HG03139 (cell line): ENCODE measurements around the gene TAF1.
A peak's percentile ranks its signal among the peaks of the same experiment; 100 is the strongest.
"Not testable (repeated sequence)": the region's sequence is repeated elsewhere in the genome, so short reads cannot be mapped to it uniquely, and the experiment has no call there.

Source experiments
- ATAC-seq: cut with Tn5 transposase; IDR thresholded peaks from one replicate; pipeline ENCODE4 v1.9.1; 2021; ENCODE audit not compliant: unreplicated experiment

TAF1 gene

GRCh38 chrX:71365875-71366673 lies at the start of gene TAF1:
Gene TAF1, plus strand, starts transcription at chrX:71366357. Its CDS starts 18 bp downstream, at chrX:71366375.
- peak; percentile 91 for ATAC-seq

- ATAC-seq: not testable (repeated sequence)
These were observed 49.2 kb upstream of the TAF1 start for GRCh38 chrX:71316959-71317358.

- ATAC-seq: no peak
These were observed 46.0 kb upstream of the TAF1 start for GRCh38 chrX:71320126-71320525.

GRCh38 chrX:71321731-71322130 lies 44.4 kb upstream of the TAF1 start:
- ATAC-seq: no peak

- ATAC-seq: not testable (repeated sequence)
These were observed 41.7 kb upstream of the TAF1 start for GRCh38 chrX:71324452-71324851.

GRCh38 chrX:71326394-71326793 lies 39.8 kb upstream of the TAF1 start:
- no peak for ATAC-seq

- ATAC-seq: not testable (repeated sequence)
These were observed 16.9 kb upstream of the TAF1 start for GRCh38 chrX:71349151-71349665.

GRCh38 chrX:71349867-71350266 lies 16.3 kb upstream of the TAF1 start:
- ATAC-seq: not testable (repeated sequence)

- not testable (repeated sequence) for ATAC-seq
These were observed 13.7 kb upstream of the TAF1 start for GRCh38 chrX:71352439-71352838.

GRCh38 chrX:71364221-71364620 lies 1.9 kb upstream of the TAF1 start:
- ATAC-seq: no peak

GRCh38 chrX:71365356-71365874 lies 742 bp upstream of the TAF1 start:
- ATAC-seq: peak; percentile 1

GRCh38 chrX:71366674-71367256 lies 608 bp downstream of the TAF1 start:
- ATAC-seq: no peak

- ATAC-seq: no peak
These were observed 1.2 kb downstream of the TAF1 start for GRCh38 chrX:71367396-71367795.

GRCh38 chrX:71372388-71372787 lies 6.2 kb downstream of the TAF1 start:
- ATAC-seq: no peak

GRCh38 chrX:71378732-71379131 lies 12.6 kb downstream of the TAF1 start:
- ATAC-seq: no peak

GRCh38 chrX:71391725-71392124 lies 25.6 kb downstream of the TAF1 start:
- not testable (repeated sequence) for ATAC-seq

- no peak for ATAC-seq
These were observed 27.8 kb downstream of the TAF1 start for GRCh38 chrX:71393919-71394318.

GRCh38 chrX:71396576-71396975 lies 30.4 kb downstream of the TAF1 start:
- no peak for ATAC-seq

GRCh38 chrX:71400710-71401109 lies 34.6 kb downstream of the TAF1 start:
- no peak for ATAC-seq

GRCh38 chrX:71416260-71416659 lies 50.1 kb downstream of the TAF1 start:
- not testable (repeated sequence) for ATAC-seq

- ATAC-seq: no peak
These were observed 54.5 kb downstream of the TAF1 start for GRCh38 chrX:71420686-71421085.

- ATAC-seq: no peak
These were observed 66.6 kb downstream of the TAF1 start for GRCh38 chrX:71432733-71433132.
